Measurements from ENCODE around the gene ORAI3. TPM values are rescaled to one million over a fixed set of nuclear protein-coding genes. Genes with fewer than 3 reads are reported as not detected.
A peak's percentile ranks its signal among the peaks of the same experiment; 100 is the strongest.

The ORAI3 gene
- total and polyA plus RNA-seq, 2 of the 13 experiments (the other 11 are each of a cell fraction or from before 2014, with no cell fraction given), result 11.4 to 32.0 TPM

DNA sequence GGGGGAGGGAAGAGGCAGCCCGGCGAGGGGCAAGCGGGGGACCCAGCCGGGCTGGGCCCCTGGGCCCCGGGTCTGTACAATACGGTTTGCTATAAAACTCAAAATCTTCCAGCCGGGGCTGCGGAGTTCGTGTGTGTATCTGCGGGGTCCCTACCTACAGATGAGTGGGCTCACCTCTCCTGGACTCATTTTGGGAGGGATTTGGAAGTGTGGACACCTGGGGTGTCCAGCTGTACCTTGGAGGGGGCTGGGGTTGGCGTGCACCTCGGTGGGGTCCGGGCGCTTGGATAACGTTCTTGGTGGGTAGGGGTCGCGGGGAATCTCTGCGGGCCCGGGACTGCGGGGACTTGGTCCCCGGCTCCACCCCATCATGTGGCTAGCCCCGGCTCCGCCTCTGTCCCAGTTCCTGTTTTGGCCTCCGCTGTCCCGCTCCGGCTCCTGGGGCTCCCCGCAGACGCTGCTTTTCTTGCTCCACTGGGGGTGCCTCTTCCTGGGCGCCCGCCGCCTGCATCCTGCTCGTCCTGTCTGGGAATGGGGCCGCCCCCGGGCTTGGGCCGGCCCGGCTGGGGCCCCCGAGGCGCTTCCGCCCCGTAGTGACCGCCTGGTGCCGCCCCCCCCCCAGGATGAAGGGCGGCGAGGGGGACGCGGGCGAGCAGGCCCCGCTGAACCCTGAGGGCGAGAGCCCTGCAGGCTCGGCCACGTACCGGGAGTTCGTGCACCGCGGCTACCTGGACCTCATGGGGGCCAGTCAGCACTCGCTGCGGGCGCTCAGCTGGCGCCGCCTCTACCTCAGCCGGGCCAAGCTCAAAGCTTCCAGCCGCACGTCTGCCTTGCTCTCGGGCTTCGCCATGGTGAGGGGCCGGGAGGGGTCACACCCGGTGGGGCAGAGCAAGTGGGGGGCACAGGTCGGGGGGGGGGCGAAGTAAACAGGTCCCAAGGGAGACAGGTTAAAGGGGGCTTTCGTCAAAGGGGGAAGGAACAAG, at the start of gene ORAI3 (continued):
- TF ChIP-seq ZNF609 (CRISPR knock-in tag; IDR thresholded peaks at IDR 0.05; ENCODE audit: borderline replicate concordance), result 0 out of 2 replicates have a peak, but pooled peaks have one; percentile 10
- TF ChIP-seq E2F2 (CRISPR knock-in tag; IDR thresholded peaks at IDR 0.05; ENCODE audit: borderline replicate concordance), result no peak; the same call in 1 of the 2 replicates
- TF ChIP-seq, protein P1, sequence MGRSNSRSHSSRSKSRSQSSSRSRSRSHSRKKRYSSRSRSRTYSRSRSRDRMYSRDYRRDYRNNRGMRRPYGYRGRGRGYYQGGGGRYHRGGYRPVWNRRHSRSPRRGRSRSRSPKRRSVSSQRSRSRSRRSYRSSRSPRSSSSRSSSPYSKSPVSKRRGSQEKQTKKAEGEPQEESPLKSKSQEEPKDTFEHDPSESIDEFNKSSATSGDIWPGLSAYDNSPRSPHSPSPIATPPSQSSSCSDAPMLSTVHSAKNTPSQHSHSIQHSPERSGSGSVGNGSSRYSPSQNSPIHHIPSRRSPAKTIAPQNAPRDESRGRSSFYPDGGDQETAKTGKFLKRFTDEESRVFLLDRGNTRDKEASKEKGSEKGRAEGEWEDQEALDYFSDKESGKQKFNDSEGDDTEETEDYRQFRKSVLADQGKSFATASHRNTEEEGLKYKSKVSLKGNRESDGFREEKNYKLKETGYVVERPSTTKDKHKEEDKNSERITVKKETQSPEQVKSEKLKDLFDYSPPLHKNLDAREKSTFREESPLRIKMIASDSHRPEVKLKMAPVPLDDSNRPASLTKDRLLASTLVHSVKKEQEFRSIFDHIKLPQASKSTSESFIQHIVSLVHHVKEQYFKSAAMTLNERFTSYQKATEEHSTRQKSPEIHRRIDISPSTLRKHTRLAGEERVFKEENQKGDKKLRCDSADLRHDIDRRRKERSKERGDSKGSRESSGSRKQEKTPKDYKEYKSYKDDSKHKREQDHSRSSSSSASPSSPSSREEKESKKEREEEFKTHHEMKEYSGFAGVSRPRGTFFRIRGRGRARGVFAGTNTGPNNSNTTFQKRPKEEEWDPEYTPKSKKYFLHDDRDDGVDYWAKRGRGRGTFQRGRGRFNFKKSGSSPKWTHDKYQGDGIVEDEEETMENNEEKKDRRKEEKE (IDR thresholded peaks at IDR 0.05), result no peak
- no peak; a peak in 1 of 4 replicates for TF ChIP-seq KLF16 (CRISPR knock-in tag; IDR thresholded peaks at IDR 0.05)
- no peak for TF ChIP-seq GATAD1 (CRISPR knock-in tag; IDR thresholded peaks at IDR 0.05)
- TF ChIP-seq NCOR1 (IDR thresholded peaks at IDR 0.05; ENCODE audit: borderline replicate concordance, low read length), result no peak
- TF ChIP-seq ZSCAN5A (CRISPR knock-in tag; IDR thresholded peaks at IDR 0.05; ENCODE audit: borderline replicate concordance), result no peak
- 0 out of 2 replicates have a peak, but pooled peaks have one; percentile 4 for TF ChIP-seq ZFP82 (CRISPR knock-in tag; IDR thresholded peaks at IDR 0.05; ENCODE audit: borderline replicate concordance)
- peak; percentile 15; the same call in 1 of the 2 replicates for TF ChIP-seq MEF2D (CRISPR knock-in tag; IDR thresholded peaks at IDR 0.05)
- TF ChIP-seq ASH2L (IDR thresholded peaks at IDR 0.05; ENCODE audit: insufficient read length, low read depth, low read length), result peak; percentile 45
- TF ChIP-seq ZNF264 (CRISPR knock-in tag; IDR thresholded peaks at IDR 0.05), result 0 out of 2 replicates have a peak, but pooled peaks have one; percentile 56
- TF ChIP-seq ETV5 (CRISPR knock-in tag; IDR thresholded peaks at IDR 0.05; ENCODE audit: borderline replicate concordance), result peak; percentile 56; the same call in 1 of the 2 replicates
- TF ChIP-seq ZNF878 (CRISPR knock-in tag; IDR thresholded peaks at IDR 0.05), result no peak
- no peak for TF ChIP-seq REL (CRISPR knock-in tag; conservative IDR thresholded peaks at IDR 0.05)
- TF ChIP-seq ZNF329 (CRISPR knock-in tag; IDR thresholded peaks at IDR 0.05; ENCODE audit: low read depth), result no peak; the same call in 1 of the 2 replicates
- TF ChIP-seq NCOA2 (CRISPR knock-in tag; IDR thresholded peaks at IDR 0.05), result no peak; the same call in 1 of the 2 replicates
- no peak; the same call in 1 of the 2 replicates for TF ChIP-seq ZBTB38 (CRISPR knock-in tag; IDR thresholded peaks at IDR 0.05)
